ENCODE measurements around the gene CASP2.
"Not testable (repeated sequence)": the region's sequence is repeated elsewhere in the genome, so short reads cannot be mapped to it uniquely, and the experiment has no call there.

Gene CASP2

DNA sequence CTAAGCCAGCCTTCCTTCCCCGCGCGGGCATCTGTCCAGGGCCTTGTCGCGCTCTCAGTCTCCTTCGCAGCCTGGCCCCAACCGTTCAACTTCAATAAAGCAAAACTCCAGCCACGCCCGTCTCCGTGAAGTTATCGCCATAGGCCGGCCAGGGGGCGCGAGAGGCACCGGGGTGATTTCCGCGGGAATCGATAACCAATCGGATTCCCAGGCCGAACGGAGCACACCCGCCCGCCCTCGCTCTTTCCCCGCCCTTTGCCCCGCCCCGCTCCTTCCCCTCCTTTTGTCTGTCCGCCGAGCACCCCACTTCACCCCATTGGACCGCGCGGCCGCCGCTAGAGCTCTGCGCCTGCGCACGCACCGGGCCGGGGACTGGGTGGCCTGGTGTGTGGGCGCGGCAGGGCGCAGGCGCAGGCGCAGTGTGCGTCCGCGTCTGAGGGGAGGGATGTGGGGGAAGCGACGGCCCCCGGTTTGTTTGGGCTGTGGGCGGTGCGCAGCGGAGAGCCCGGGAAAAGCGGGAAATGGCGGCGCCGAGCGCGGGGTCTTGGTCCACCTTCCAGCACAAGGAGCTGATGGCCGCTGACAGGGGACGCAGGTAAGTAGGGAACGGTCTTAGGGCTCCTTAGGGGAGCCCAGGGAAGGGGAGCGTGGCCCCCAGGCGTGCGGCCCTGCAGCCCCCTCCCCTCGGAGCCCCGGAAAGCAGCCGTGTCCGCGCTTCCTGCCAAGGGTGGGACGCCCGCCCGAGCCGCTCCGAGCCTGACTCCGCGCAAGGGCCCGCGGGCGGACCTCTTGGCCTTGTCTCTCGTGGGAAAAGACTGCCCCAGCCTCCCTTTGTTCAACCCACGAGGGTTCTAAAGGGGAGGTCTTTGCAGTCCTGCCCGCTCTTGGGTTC lies at the start of gene CASP2:
Gene CASP2, plus strand, starts transcription at position 417 of the 892 bp plus-strand sequence. Its CDS starts 105 bp downstream, at position 522.
- peak; percentile 99 for DNase-seq

DNA sequence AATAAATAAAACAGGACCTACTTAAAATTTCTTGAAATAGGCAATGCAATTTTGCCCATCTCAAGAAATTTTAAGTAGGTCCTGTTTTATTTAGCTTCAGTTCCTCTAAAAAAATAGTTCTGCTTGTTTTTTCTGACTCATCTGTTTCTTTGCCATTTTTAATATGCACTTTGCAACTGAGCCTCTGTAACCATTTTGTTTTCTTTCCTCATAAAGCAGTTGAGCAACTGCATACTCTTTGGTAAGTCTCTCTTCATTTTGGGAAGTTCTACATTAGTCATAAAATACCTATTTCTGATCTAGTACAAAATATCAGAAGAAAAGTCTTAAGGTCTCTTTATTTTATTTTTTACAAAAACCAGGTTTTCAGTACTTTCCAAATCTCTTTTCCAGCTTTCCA lies 48.3 kb upstream of the CASP2 start:
- DNase-seq = no peak

DNA sequence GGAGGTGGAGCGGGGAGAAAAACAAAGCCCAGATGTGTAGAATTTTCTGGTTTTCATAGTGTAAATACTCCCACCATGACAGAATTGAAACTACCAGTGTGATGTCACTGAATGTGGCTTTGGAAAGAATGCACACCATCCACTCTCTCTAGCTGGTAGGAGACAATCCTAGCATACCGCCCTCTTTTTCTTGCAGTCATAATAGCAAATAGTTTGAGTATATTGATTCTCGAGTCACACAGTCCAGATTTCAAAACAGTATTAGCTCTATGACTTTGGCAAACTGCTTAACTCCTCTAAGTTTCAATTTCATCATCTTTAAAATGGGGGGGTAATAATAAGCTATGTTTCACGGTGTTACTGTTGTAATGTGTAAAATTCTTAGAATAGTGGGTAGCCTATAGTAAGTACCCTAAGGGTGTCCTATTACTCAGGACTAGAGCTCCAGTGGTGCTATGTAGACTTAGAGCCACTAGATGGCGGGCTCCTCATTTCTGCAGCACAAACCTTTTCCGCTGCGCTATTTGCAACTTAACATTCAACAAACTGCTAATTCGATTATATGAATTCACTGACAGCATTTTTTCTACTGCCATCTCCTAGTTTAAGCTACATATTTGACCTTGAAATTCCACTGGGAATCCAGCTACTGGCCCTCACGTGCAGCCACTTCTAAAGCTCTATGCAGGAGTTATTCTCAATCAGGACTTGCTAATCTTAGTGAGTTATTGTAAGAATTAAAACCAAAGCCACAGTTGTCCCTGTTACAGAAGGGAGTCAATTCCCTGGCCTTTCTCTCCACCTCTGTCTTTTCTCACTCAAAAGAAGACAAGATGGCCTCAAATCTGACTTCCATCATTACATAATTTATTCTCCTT lies 47.6 kb upstream of the CASP2 start:
- DNase-seq = peak; percentile 73

DNA sequence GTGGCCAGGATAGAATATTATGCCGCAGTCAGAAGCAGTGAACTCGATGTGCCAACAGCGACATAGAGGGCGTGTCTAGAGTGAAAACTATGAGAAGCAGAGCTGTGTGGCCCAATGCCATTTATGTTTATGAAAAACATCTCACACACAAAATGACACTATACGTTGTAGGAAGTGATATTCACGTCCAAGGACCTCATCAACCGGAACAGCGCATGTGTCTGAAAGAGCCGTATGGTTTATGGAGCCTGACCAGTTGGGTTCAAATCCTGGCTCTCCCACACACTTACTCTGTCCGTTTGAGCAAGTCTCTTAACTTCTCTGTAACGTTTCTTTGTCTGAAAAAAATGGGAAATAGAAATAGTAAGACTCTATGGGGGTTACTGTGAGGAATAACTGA lies 45.8 kb upstream of the CASP2 start:
- no peak for DNase-seq

DNA sequence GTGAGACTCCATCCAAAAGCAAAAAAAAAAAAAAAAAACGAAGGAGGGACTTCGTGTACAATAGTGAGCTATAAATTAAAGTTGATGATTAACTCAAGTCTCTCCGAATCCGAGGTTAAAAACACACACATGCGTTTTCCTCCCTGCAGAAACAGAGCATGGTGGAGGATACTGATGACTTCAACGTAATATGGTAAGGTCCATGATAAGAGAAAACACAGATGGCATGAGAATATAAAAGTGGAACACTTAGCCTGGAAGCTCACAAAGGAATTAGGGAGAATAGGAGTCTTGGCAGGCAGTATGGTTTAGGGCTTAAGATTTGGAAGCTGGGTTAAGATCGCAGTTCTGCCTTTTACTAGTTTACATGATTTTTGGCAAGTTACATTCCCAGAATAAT lies 45.0 kb upstream of the CASP2 start:
- no peak for DNase-seq

DNA sequence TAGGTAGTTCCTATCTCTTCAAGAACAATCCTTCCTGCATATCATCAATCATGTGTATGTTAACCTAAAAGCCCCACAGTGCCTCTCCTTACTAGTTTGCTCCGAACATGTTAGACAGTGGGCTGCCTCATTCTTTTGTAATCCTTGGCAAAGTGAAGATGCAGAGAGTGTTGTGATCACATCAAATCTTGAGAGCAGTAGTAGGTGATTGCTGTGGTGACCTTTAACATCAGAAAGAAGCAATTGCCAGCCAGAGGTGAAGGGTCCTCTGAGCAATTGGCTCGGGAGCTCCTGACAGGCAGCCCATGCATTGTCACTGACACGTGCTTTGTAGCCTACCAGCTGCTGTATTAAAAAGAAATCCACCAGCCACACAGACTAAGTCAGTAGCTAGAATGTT lies 44.5 kb upstream of the CASP2 start:
- no peak for DNase-seq

DNA sequence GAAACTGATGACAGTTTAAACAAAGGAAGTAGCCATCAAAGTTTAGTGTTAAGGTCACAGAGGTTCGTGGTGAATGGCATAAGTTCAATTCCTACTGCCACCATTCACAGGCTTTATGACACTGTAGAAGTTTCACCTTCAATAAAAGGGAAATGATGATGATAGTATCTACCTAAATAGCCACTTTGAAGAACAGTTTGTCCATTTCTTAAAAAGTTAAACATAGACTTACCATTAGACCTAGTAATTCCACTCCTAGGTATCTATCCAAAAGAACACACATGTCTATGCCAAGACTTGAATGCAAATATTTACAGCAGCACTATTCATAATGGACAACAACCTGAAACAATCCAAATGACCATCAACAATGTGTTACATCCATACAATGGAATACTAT lies 43.8 kb upstream of the CASP2 start:
- no peak for DNase-seq

DNA sequence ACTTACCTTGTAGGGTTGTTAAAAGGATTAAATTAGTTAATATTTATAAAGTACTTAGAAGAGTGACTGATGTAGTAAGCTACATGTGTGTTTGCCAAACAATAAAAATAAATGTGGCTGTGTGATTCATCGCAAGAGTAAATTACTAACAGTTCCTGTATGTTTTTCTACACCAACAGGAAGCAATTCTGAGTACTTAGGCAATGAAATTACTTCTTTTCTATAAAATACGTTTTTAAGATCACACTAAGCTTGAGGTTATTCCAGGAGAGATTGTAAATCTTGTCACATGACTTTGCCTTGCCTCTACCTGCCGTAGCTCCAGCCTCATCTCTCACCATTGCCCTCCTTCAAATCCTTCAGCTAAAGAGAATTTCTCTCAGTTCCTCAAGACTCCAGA lies 43.0 kb upstream of the CASP2 start:
- no peak for DNase-seq

DNA sequence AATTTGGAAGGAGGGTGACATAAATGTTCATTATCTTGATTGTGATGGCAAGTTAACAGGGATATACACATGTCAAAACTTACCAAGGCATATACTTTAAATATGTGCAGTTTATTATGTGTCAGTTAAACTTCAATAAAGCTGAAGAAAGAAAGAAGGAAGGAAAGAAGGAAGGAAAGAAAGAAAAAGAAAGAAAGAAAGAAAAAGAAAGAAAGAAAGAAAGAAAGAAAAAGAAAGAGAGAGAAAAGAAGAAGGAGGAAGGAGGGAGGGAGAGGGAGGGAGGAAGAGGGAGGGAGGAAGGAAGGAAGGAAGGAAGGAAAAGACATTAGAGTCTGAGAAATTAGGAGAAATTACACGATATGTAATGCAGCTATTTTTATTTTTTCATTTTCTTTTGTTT lies 40.8 kb upstream of the CASP2 start:
- DNase-seq = no peak

DNA sequence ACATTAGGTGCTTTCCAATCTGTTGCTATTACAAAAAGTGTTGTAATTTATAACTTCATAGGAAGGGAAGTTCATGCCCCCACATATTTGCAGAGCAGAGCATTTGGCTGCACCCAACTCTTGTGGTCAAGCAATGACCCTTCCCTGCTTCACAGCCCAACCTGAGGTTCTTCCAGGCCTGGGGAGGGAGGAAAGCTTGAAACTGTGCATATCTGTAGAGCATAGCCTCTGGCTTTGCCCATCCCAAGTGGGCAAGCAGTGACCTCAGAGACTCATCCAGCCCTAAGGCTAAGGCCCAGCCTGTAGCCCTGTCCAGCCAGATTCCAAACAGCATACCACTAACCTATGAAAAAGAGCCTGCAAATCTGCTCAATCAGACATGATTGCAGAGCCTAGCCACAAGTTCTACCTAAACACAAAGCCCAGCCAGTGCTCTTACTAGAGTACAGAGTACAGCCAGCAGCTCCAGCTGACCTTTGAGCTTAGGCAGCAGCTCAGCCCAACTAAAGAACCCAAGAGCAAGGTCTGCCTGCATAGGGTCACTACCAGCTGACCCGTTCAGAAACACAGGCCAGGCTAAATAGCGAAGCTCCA lies 39.3 kb upstream of the CASP2 start:
- no peak for DNase-seq

DNA sequence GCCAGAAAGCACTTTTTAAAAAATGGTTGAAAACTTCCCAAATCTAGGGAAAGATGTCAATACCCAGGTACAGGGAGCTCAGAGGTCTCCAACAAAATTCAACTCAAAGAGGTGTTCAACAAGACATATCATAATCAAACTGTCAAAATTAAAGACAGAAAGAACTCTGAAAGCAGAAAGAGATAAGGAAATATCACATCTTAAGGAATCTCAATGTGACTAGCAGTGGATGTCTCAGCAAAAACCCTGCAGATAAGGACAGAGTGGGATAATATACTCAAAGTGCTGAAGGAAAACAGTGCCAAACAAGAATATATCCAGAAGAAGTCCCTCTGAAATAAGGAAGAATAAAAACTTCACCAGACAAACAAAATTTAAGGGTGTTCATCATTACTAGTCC lies 38.0 kb upstream of the CASP2 start:
- no peak for DNase-seq

DNA sequence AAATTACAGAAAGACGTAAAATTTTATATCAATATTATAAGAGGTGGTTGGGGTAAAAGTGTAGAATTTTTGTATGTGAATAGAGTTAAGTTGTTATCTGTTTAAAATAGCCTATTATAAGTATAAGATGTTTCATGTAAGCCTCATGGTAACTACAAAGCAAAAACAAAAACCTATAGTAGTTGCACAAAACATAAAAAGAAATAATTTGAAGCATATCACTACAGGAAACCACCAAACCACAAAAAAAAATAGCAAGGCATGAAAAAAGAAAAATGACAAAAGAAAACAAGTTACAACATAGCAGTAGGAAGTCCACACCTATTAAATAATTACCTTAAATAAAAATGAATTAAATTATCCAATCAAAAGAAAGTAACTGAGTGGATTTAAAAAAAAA lies 37.3 kb upstream of the CASP2 start:
- DNase-seq = no peak

DNA sequence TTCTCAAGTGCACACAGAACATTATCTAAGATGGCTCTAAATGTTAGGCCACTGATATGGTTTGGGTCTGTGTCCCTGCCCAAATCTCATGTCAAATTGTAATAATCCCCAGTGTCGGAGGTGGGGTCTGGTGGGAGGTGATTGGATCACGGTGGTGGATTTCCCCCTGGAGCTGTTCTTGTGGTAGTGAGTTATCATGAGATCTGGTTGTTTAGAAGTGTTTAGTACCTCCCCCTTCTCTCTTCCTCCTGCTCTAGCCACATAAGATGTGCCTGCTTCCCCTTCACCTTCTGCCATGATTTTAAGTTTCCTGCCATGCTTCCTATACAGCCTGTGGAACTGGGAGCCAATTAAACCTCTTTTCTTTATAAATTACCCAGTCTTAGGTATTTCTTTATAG lies 36.1 kb upstream of the CASP2 start:
- DNase-seq = no peak

DNA sequence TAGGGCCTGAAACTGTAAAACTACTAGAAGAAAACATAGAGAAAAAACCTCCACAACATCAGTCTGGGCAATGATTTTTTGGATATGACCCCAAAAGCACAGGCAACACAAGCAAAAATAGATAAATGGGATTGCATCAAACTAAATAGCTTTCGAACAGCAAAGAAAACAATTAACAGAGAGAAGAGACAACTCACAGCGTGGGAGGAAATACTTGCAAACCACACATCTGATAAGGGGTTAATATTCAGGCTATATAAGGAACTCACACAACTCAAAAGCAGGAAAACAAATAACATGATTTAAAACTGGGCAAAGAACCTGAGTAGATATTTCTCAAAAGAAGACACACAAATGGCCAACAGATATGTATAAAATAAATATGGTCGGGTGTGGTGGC lies 32.6 kb upstream of the CASP2 start:
- no peak for DNase-seq

DNA sequence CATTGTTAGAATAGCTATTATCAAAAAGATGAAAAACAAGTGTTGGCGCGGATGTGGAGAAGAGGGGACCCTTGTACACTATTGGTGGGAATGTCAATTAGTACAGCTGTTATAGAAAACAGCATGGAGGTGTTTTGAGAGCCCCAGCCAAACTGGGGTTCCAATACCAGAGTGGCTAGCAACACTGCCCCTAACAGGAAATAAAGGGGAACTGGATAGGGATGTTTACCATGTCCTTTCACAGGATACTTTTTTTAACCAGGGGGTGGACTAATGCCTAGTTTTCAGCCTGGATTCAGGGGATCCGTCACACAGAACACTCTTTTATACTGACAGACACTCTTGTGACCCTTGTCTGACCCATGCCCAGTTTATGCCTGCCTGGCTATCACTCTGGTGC lies 31.8 kb upstream of the CASP2 start:
- no peak for DNase-seq

DNA sequence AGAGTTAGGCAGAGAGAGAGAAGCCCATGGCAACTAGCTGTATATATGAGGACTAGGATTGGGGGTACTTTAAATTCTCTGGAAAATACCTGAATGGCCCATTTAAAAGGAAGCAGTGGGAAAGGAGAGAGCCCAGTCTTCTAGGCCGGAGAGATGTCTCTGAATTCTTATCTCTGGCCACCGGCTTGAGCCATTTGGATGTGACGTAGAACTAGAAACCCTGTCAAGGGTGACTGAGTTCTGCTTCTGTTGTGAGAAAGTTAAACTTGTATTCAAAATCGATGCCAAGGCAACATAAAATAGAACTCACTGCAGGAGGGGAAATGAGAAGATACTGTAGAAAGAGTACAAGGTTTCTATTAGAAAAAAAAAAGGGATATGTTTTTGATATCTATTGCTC lies 31.2 kb upstream of the CASP2 start:
- no peak for DNase-seq

DNA sequence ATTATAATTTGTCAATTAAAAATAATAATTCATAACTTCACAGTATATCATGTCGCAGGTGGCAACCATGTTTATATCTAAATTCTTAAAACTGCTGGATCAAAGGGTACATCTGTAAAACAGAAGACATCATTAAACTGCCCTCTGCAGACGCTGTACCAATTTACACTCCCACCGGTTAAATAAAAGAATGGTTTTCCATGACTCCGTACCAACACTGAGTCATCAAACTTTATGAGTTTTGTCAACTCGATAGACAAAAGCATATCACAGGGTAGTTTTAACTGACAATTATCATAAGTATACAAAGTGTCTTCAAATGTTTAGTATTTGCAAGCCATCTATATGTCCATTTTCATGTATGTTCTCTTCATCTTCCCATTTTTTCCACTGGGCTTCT lies 30.6 kb upstream of the CASP2 start:
- DNase-seq = no peak

DNA sequence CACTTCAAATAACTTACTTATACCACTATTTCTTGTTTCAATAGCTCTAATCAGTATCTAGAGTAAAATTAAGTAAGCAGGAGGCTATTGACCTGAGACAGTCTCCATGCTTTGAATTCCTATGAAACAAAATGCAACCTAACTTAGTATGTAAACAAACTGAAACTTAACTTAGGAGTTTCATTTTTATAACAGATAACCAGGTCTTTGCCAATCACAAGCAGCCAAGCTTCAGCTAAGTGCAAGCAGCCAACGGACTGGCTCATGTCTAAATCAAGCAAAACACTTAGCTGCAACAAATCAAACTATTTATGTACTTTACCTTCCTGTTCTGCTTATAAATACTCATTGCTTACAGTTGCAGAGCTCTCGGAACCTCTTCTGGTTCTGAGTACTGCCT lies 29.3 kb upstream of the CASP2 start:
- no peak for DNase-seq

DNA sequence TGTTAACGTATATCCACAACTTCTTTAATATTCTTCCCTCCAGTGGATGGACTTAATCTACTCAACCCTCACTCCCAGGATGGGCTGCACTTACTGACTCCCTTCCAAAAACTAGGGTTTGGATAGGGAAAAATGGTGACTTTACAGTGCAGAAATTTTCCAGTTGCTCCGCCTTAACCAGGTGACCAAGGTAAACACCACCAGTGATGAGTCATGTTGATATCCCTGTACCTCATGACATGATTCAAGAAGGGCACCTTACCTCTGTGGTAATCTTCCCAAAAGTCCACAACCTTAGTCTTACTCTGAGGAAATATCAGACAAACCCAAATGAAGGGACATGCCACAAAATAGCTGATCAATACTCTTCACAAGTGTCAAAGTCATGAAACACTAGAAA lies 28.4 kb upstream of the CASP2 start:
- no peak for DNase-seq

DNA sequence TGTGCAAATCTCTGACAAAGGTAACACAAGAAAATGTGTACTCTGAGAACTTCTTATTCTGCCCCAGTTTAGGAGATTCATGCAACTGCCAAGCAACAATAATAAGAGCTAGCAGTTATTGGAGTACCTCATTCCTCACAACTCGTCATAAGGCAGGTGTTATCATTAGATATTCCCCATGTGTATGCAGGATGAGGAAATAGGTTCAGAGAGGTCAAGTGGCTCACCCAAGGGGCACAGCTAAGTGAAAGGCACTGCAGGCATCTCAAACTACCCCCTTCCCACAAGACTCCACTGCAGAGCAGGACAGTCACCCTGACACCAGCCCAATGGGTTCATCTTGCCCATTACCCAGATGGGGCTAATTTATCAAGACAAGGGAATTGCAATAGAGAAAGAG lies 26.2 kb upstream of the CASP2 start:
- DNase-seq = no peak

DNA sequence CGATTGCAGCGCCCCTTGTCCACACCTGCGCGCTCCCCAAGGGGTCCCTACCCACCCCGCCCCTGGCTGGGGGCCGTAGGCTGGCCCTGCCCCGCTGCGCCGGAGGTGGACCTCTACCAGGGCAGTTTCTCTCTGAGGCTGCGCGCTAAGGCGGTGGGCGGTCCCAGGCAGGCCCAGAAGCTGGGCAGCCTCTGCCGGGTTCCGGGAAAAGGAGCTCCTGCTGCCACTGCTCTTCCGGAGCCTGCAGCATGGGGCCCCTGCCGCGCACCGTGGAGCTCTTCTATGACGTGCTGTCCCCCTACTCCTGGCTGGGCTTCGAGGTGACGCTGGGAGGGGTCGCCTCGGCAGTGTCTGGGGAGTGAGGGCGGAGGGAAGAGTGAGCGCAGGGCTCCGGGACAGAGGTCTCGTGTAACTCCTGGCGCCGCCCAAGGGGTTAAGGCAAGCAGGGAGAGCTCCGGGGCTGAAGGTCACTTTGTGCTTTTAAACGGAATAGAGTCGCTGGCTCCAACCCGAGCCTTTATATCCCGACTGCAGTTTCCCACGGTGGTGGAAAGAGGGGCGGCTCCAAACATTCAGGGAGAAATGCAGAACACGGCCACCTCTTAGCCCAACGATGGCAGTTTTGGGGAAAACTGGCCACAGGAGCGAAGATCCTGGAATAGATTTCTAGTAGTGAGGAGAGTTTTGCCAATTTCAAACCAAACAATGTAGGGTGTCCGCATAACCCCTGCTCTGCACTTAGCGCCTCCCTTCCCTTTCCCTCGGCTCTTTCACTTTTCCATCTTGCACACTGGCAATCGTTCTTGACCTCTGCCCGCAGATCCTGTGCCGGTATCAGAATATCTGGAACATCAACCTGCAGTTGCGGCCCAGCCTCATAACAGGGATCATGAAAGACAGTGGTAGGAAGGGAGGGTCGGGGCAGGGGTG lies 24.6 kb upstream of the CASP2 start, which contains the start of gene GSTK1:
Gene GSTK1, plus strand, starts transcription at position 176 of the 930 bp plus-strand sequence. Its CDS starts 73 bp downstream, at position 249.
- DNase-seq = peak; percentile 91

DNA sequence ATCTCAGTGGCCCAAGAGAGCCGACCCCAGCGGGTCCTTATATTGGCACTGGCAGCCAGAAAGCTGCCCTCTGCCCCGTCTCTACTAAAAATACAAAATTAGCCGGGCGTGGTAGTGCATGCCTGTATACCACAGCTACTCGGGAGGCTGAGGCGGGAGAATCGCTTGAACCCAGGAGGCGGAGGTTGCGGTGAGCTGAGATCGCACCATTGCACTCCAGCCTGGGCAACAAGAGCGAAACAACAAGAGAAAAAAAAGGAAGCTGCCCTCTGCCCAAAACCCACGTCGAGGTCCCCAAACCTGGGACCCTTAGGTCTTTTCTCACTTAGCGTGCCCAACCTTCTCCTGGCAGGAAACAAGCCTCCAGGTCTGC lies 24.0 kb upstream of the CASP2 start:
- not testable (repeated sequence) for DNase-seq
